ENCODE results near the gene CFAP54.

Gene CFAP54

DNA sequence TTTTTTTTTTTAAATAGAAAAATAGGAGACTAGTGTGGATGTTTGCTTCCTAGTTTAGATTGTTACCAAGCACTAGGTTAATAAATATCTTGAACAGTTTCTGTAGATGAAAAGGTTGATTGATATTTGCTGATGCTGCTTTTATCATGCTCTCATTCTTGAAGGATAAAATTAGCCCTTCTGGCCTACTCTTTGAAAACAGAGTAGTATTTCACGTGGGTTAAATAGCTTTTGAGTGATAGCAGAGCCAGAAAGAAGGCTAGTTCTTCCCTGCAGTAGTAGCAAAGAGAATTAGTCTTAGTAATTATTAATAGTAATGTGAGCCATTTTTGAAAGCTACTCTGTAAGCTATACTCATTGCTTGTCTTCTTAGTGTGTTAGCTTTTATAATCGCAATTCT is 422.9 kb downstream of the CFAP54 start:
- no peak overlapping the region for H3K4me3 ChIP-seq (ENCODE audit: low read depth, low read length)
- TF ChIP-seq POLR2A (IDR thresholded peaks at IDR 0.05; ENCODE audit: extremely low read depth, insufficient read length) = no peak
- no peak for TF ChIP-seq MYC (IDR thresholded peaks at IDR 0.05; ENCODE audit: low read depth, low read length)
- TF ChIP-seq CTCF (IDR thresholded peaks at IDR 0.05; ENCODE audit: low read depth, low read length) = no peak
- TF ChIP-seq, protein P1, sequence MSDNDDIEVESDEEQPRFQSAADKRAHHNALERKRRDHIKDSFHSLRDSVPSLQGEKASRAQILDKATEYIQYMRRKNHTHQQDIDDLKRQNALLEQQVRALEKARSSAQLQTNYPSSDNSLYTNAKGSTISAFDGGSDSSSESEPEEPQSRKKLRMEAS (IDR thresholded peaks at IDR 0.05; ENCODE audit: low read depth, low read length) = no peak
- DNase-seq (ENCODE audit: low read depth) = no peak

DNA sequence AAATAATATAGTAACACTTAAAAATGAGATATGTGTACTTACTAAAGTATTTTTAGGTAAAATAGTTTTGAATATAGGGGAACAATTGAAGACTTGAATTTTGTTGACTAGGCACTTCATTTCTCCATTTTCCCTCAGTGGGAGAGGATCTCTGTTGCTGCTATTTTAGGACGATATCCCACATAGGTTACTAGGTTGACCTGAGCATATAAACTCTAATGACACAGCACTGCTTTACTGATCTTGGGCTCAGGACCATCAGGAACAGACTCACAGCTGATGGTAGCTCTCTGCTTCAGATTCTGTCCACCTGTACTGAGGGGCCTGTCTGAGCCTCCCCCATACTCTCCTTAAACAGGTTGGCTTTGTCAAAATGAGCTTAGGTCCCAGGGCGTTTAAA is 423.6 kb downstream of the CFAP54 start:
- no peak overlapping the region for H3K4me3 ChIP-seq (ENCODE audit: low read depth, low read length)
- no peak for DNase-seq (ENCODE audit: low read depth)
- TF ChIP-seq CTCF (IDR thresholded peaks at IDR 0.05; ENCODE audit: low read depth, low read length) = no peak
- TF ChIP-seq POLR2A (IDR thresholded peaks at IDR 0.05; ENCODE audit: extremely low read depth, insufficient read length) = no peak
- TF ChIP-seq MYC (IDR thresholded peaks at IDR 0.05; ENCODE audit: low read depth, low read length) = no peak
- TF ChIP-seq, protein P1 (IDR thresholded peaks at IDR 0.05; ENCODE audit: low read depth, low read length) = no peak

DNA sequence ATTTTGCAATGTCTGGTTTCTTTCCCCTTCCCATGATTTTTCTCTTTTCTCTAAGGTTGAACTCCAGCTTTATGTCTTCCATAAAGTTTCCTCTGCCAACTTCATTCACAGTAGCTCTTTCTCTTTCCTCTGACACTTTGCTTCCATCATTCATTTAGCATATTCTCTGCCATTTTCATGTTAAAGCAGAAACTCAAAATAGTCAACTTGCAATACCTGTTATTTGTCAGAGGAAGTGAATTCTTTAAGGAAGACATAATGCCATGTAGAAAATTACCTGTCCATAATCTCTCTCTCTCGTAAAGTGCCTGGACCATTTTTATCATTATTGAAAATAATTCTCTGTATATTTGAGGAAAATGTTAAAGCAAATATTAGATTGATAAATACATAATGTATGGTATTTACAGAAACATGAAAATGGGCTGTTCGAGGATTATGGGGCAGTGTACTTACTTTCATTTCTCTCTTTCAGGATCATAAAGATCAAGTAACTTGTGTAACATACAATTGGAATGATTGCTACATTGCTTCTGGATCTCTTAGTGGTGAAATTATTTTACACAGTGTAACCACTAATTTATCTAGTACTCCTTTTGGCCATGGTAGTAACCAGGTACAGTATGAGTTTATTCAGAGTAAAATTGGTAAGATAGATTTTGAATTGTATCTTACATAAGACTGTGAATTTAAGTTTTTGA is 430.3 kb downstream of the CFAP54 start:
- H3K4me3 ChIP-seq (ENCODE audit: low read depth, low read length) = no peak overlapping the region
- DNase-seq (ENCODE audit: low read depth) = no peak

More for the DNA sequence above, 430.3 kb downstream of the CFAP54 start:
- TF ChIP-seq MYC (IDR thresholded peaks at IDR 0.05; ENCODE audit: low read depth, low read length) (no peak), POLR2A (IDR thresholded peaks at IDR 0.05; ENCODE audit: extremely low read depth, insufficient read length) (no peak), CTCF (IDR thresholded peaks at IDR 0.05; ENCODE audit: low read depth, low read length) (no peak)
- TF ChIP-seq, protein P1 (IDR thresholded peaks at IDR 0.05; ENCODE audit: low read depth, low read length) = no peak
